Measurements from ENCODE around the gene USP7. TPM values are rescaled to one million over a fixed set of nuclear protein-coding genes. Genes with fewer than 3 reads are reported as not detected.

The USP7 gene
- total RNA-seq, 4 donors from 2014 or later = 58.8 to 94.3 (median 82.4) TPM

- 80 to 83% methylated on average over 3 of the region's 3 CpGs for WGBS, 2 donors (ENCODE audit: low coverage in 1 of 2)
- Histone ChIP-seq H3K4me1 (peaks cover 0 to 98% (median 46%) of the 10 kb centered on the region in 3 donors), H3K36me3 (no peaks in the 10 kb centered on the region), H3K4me3 (no peak overlapping the region), H3K9me3 (no peaks in the 10 kb centered on the region), H3K27me3 (no peaks in the 10 kb centered on the region), H3K27ac (no peak overlapping the region)
- TF ChIP-seq POLR2A (IDR thresholded peaks at IDR 0.05) = no peak
- ATAC-seq = no peak
These were observed 17.9 kb downstream of the USP7 start for GRCh38 chr16:8945626-8946296.

GRCh38 chr16:8943966-8944759, 19.5 kb downstream of the USP7 start:
- Histone ChIP-seq H3K27me3 (no peaks in the 10 kb centered on the region), H3K36me3 (no peaks in the 10 kb centered on the region), H3K9me3 (no peaks in the 10 kb centered on the region), H3K27ac (no peak overlapping the region), H3K4me3 (no peak overlapping the region), H3K4me1 (peaks cover 0 to 98% (median 37%) of the 10 kb centered on the region in 3 donors)
- 36 to 40% methylated on average over 3 to 5 of the region's 5 CpGs for WGBS, 2 donors (ENCODE audit: low coverage in 1 of 2)
- ATAC-seq = no peak
- TF ChIP-seq POLR2AphosphoS5 (IDR thresholded peaks at IDR 0.05) = no peak
- TF ChIP-seq CTCF (IDR thresholded peaks at IDR 0.05) = no peak
- TF ChIP-seq EP300 (IDR thresholded peaks at IDR 0.05) = no peak
- TF ChIP-seq POLR2A (IDR thresholded peaks at IDR 0.05) = no peak

- TF ChIP-seq EP300 (IDR thresholded peaks at IDR 0.05) = no peak
- no peak for TF ChIP-seq POLR2AphosphoS5 (IDR thresholded peaks at IDR 0.05)
- no peak for TF ChIP-seq POLR2A (IDR thresholded peaks at IDR 0.05)
- no peak for TF ChIP-seq CTCF (IDR thresholded peaks at IDR 0.05)
- 42 to 60% methylated on average over 6 to 8 of the region's 14 CpGs for WGBS, 2 donors (ENCODE audit: low coverage in 1 of 2)
- H3K4me1 ChIP-seq = peaks cover 0 to 98% (median 38%) of the 10 kb centered on the region in 3 donors
These were observed 20.5 kb downstream of the USP7 start for GRCh38 chr16:8943001-8943763.

GRCh38 chr16:8941718-8942344, 21.9 kb downstream of the USP7 start:
- Histone ChIP-seq H3K9me3 (no peaks in the 10 kb centered on the region), H3K36me3 (no peaks in the 10 kb centered on the region), H3K4me3 (no peak overlapping the region), H3K27ac (no peak overlapping the region), H3K4me1 (peaks cover 0 to 98% (median 38%) of the 10 kb centered on the region in 3 donors), H3K27me3 (no peaks in the 10 kb centered on the region)
- TF ChIP-seq CTCF (IDR thresholded peaks at IDR 0.05) (no peak), EP300 (IDR thresholded peaks at IDR 0.05) (no peak), POLR2A (IDR thresholded peaks at IDR 0.05) (no peak)
- ATAC-seq = no peak
- 74 to 80% methylated on average over 3 to 4 of the region's 11 CpGs for WGBS, 2 donors (ENCODE audit: low coverage in 1 of 2)

More at GRCh38 chr16:8943001-8943763, 20.5 kb downstream of the USP7 start:
- no peaks in the 10 kb centered on the region for H3K27me3 ChIP-seq
- H3K9me3 ChIP-seq = no peaks in the 10 kb centered on the region
- no peak for ATAC-seq
- H3K4me3 ChIP-seq = no peak overlapping the region
- no peak overlapping the region for H3K27ac ChIP-seq
- no peaks in the 10 kb centered on the region for H3K36me3 ChIP-seq

GRCh38 chr16:8937803-8938202, 25.9 kb downstream of the USP7 start:
- Histone ChIP-seq H3K27ac (no peak overlapping the region), H3K4me3 (no peak overlapping the region), H3K36me3 (no peaks in the 10 kb centered on the region), H3K27me3 (no peaks in the 10 kb centered on the region), H3K4me1 (peaks cover 0 to 87% (median 17%) of the 10 kb centered on the region in 3 donors), H3K9me3 (no peaks in the 10 kb centered on the region)
- 35 to 50% methylated on average over 3 to 4 of the region's 4 CpGs for WGBS, 2 donors (ENCODE audit: low coverage in 1 of 2)
- TF ChIP-seq POLR2AphosphoS5 (IDR thresholded peaks at IDR 0.05) (no peak), CTCF (IDR thresholded peaks at IDR 0.05) (no peak), EP300 (IDR thresholded peaks at IDR 0.05) (no peak), POLR2A (IDR thresholded peaks at IDR 0.05) (no peak)
- no peak for ATAC-seq

All from gastroesophageal sphincter (tissue), 4 donors.